PC-9 (cell line): ENCODE results near the gene DLGAP4.

Source experiments
- EZH2 ChIP-seq: fragments of 200-600 bp; sonication (generic); IDR thresholded peaks from 2 replicates; pipeline ENCODE4 v1.8.0; 2017; ENCODE audit warnings: antibody characterized with exemption, low read depth
- TF ChIP-seq, protein P1 (sequence below): fragments of 200-600 bp; sonication (generic); conservative IDR thresholded peaks from 2 replicates; pipeline ENCODE4 v1.6.1; 2017; ENCODE audit warnings: mixed run types, antibody characterized with exemption, mild to moderate bottlenecking, moderate library complexity

DNA sequence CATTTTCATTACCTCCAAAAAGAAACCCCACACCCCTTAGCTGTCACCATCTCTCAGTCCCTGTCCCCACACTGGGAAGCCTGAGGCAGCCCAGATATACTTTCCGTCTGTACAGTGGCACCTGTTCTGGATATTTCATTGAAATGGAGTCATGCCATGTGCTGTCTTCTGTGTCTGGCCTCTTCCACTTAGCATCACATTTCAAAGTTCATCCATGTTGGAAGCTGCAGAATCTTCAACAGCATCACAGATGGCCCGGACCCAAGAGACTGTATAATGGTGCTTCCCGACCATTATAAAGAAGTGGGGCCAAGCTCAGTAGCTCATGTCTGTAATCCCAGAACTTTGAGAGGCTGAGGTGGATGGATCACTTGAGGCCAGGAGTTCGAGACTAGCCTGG is 58.4 kb downstream of the DLGAP4 start:
- TF ChIP-seq, protein P1, sequence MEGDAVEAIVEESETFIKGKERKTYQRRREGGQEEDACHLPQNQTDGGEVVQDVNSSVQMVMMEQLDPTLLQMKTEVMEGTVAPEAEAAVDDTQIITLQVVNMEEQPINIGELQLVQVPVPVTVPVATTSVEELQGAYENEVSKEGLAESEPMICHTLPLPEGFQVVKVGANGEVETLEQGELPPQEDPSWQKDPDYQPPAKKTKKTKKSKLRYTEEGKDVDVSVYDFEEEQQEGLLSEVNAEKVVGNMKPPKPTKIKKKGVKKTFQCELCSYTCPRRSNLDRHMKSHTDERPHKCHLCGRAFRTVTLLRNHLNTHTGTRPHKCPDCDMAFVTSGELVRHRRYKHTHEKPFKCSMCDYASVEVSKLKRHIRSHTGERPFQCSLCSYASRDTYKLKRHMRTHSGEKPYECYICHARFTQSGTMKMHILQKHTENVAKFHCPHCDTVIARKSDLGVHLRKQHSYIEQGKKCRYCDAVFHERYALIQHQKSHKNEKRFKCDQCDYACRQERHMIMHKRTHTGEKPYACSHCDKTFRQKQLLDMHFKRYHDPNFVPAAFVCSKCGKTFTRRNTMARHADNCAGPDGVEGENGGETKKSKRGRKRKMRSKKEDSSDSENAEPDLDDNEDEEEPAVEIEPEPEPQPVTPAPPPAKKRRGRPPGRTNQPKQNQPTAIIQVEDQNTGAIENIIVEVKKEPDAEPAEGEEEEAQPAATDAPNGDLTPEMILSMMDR: no peak
- no peak for TF ChIP-seq EZH2
